Activated B cell treated with CpG ODN at 0.5 μM for 24 hours (primary cell): ENCODE measurements around the gene CDNF. TPM values are rescaled to one million over a fixed set of nuclear protein-coding genes. Genes with fewer than 3 reads are reported as not detected.

Source experiments
- ATAC-seq: fragments of 200-7000 bp; cut with Tn5 transposase; one replicate; pipeline ENCODE4 v1.10.0; 2021; ENCODE audit warnings: low read depth, mild to moderate bottlenecking, moderate library complexity
- CTCF ChIA-PET: fragments of 350-600 bp; sonication (Branson Sonifier 250); formaldehyde crosslinking; loops from one replicate; lab custom pipeline; 2021; ENCODE audit warnings: antibody characterized with exemption; lab: Charles Lee
- POLR2A ChIA-PET: fragments of 350-600 bp; sonication (Branson Sonifier 250); formaldehyde crosslinking; loops from one replicate; lab custom pipeline; 2021; ENCODE audit warnings: antibody characterized with exemption; lab: Charles Lee
- DNase-seq: peaks from one replicate; pipeline ENCODE4 v3.0.0; 2022
- H3K27ac Mint-ChIP-seq: one replicate; pipeline ENCODE4 v1.8.0; 2020; ENCODE audit warnings: mixed read lengths
- H3K27me3 Mint-ChIP-seq: one replicate; pipeline ENCODE4 v1.8.0; 2021; ENCODE audit warnings: mixed read lengths
- H3K36me3 Mint-ChIP-seq: one replicate; pipeline ENCODE4 v1.8.0; 2021; ENCODE audit warnings: low read depth, mixed read lengths
- H3K4me1 Mint-ChIP-seq: one replicate; pipeline ENCODE4 v1.8.0; 2021; ENCODE audit warnings: mixed read lengths
- H3K4me3 Mint-ChIP-seq: one replicate; pipeline ENCODE4 v1.8.0; 2020; ENCODE audit warnings: mild to moderate bottlenecking, mixed read lengths
- H3K9me3 Mint-ChIP-seq: one replicate; pipeline ENCODE4 v1.8.0; 2020; ENCODE audit warnings: mixed read lengths
- CTCF ChIP-seq: fragments of 200-600 bp; IDR thresholded peaks from one replicate; pipeline ENCODE4 v1.8.0; 2022; ENCODE audit warnings: antibody characterized with exemption, mild to moderate bottlenecking
- intact Hi-C: fragments of 100-400 bp; cut with micrococcal nuclease; formaldehyde crosslinking; loops from one replicate; pipeline ENCODE4 v1.15.1; 2024
- total RNA-seq: library from RNA; stranded (reverse); gene quantifications from 2 replicates; pipeline ENCODE4 v1.2.3, GENCODE V29; 2022

Gene CDNF
- total RNA-seq, 1 donor from 2014 or later = 0.98 TPM

- ATAC-seq (no peak), DNase-seq (no peak)
- no peaks in the 10 kb centered on the region for H3K4me1 Mint-ChIP-seq
- ChIA-PET CTCF (no interaction called here), POLR2A (no interaction called here)
- no peak within 1 kb of the TSS for H3K27ac Mint-ChIP-seq
- H3K4me3 Mint-ChIP-seq = no peak within 1 kb of the TSS
- no peaks in the 10 kb centered on the region for H3K9me3 Mint-ChIP-seq
- H3K36me3 Mint-ChIP-seq = no peaks in the 10 kb centered on the region
- intact Hi-C loops = no loop called here
- H3K27me3 Mint-ChIP-seq = no peaks in the 10 kb centered on the region
- TF ChIP-seq CTCF = no peak
Observed at GRCh38 chr10:14774797-14775196, 63.0 kb downstream of the CDNF start, which contains the start of gene FAM107B. Gene FAM107B (minus strand): TSS chr10:14774897. CDS start chr10:14774663, 234 bp downstream.

- no peak for TF ChIP-seq CTCF
- ChIA-PET POLR2A (no interaction called here), CTCF (no interaction called here)
- Mint-ChIP-seq H3K4me1 (no peaks in the 10 kb centered on the region), H3K36me3 (no peaks in the 10 kb centered on the region), H3K27ac (no peak overlapping the region), H3K27me3 (no peaks in the 10 kb centered on the region), H3K9me3 (no peaks in the 10 kb centered on the region), H3K4me3 (no peak overlapping the region)
- intact Hi-C loops = no loop called here
- no peak for ATAC-seq
- no peak for DNase-seq
Observed at GRCh38 chr10:14774214-14774580, 63.6 kb downstream of the CDNF start.

GRCh38 chr10:14773551-14774213 lies 64.2 kb downstream of the CDNF start:
- POLR2A ChIA-PET = no interaction called here
- Mint-ChIP-seq H3K27me3 (no peaks in the 10 kb centered on the region), H3K4me3 (no peak overlapping the region), H3K36me3 (no peaks in the 10 kb centered on the region), H3K27ac (no peak overlapping the region), H3K9me3 (no peaks in the 10 kb centered on the region), H3K4me1 (no peaks in the 10 kb centered on the region)
- CTCF ChIA-PET = no interaction called here
- no peak for TF ChIP-seq CTCF
- intact Hi-C loops = no loop called here
- no peak for DNase-seq
- no peak for ATAC-seq

GRCh38 chr10:14772399-14772798 lies 65.4 kb downstream of the CDNF start:
- POLR2A ChIA-PET = no interaction called here
- CTCF ChIA-PET = no interaction called here
- ATAC-seq (no peak), DNase-seq (no peak)
- Mint-ChIP-seq H3K4me3 (no peak overlapping the region), H3K9me3 (no peaks in the 10 kb centered on the region), H3K4me1 (peaks cover 4% of the 10 kb centered on the region), H3K27me3 (no peaks in the 10 kb centered on the region), H3K36me3 (no peaks in the 10 kb centered on the region), H3K27ac (no peak overlapping the region)
- intact Hi-C loops = no loop called here
- TF ChIP-seq CTCF = no peak

GRCh38 chr10:14770927-14771326 lies 66.9 kb downstream of the CDNF start:
- H3K27me3 Mint-ChIP-seq = no peaks in the 10 kb centered on the region
- no peak for ATAC-seq
- DNase-seq = no peak
- ChIA-PET POLR2A (interaction anchor here (0.7 kb wide), 1 partner anchor 11 kb away, joined by 8 read pairs; no protein-coding TSS in a partner anchor), CTCF (no interaction called here)
- no peak overlapping the region for H3K27ac Mint-ChIP-seq
- H3K36me3 Mint-ChIP-seq = no peaks in the 10 kb centered on the region
- no peak for TF ChIP-seq CTCF
- H3K4me1 Mint-ChIP-seq = peaks cover 12% of the 10 kb centered on the region
- no peaks in the 10 kb centered on the region for H3K9me3 Mint-ChIP-seq
- intact Hi-C loops = no loop called here
- H3K4me3 Mint-ChIP-seq = no peak overlapping the region

Other genes with a start within 250 kb of the CDNF start
- gene FAM107B, start 63.1 kb downstream of the CDNF start, total RNA-seq = 263 and 286 TPM in 2 replicates
- gene HSPA14, start 269 bp upstream of the CDNF start, total RNA-seq = 16.7 and 20.4 TPM in 2 replicates
- 14.9 and 16.5 TPM in 2 replicates for gene MSANTD7, start 269 bp upstream of the CDNF start, total RNA-seq
- 7.4 and 8.1 TPM in 2 replicates for gene SUV39H2, start 40.8 kb upstream of the CDNF start, total RNA-seq
- 38.0 and 43.8 TPM in 2 replicates for gene DCLRE1C, start 116.1 kb upstream of the CDNF start, total RNA-seq
- gene MEIG1, start 121.4 kb upstream of the CDNF start, total RNA-seq = 0.49 and 0.54 TPM in 2 replicates
- not detected in 2 replicates for gene OLAH, start 205.9 kb upstream of the CDNF start, total RNA-seq